Measurements from ENCODE around the gene CIP2A. TPM values are rescaled to one million over a fixed set of nuclear protein-coding genes. Genes with fewer than 3 reads are reported as not detected.

The CIP2A gene
- total and polyA plus RNA-seq, 2 experiments from 2014 or later, result 48.1 to 63.5 TPM

GRCh38 chr3:108528459-108529252, 60.6 kb downstream of the CIP2A start:
- Histone ChIP-seq H3K4me1 (ENCODE audit: insufficient read depth) (peaks cover 6% of the 10 kb centered on the region), H3K27me3 (ENCODE audit: insufficient read depth) (no peaks in the 10 kb centered on the region), H3K79me2 (replicated peaks; ENCODE audit: insufficient read depth) (no peaks in the 10 kb centered on the region), H3F3A (replicated peaks; ENCODE audit: low read depth) (no peaks in the 10 kb centered on the region), H3K4me2 (no peak overlapping the region), H4K20me1 (replicated peaks; ENCODE audit: insufficient read depth) (no peaks in the 10 kb centered on the region), H3K27ac (ENCODE audit: low read depth) (no peak overlapping the region), H3K9me2 (ENCODE audit: insufficient read depth) (no peaks in the 10 kb centered on the region), H3K4me3 (no peak overlapping the region), H3K36me3 (ENCODE audit: insufficient read depth) (no peaks in the 10 kb centered on the region), H2AFZ (no peak overlapping the region)
- TF ChIP-seq NANOG (IDR thresholded peaks at IDR 0.05; ENCODE audit: borderline replicate concordance) (no peak), JUNB (IDR thresholded peaks at IDR 0.05; ENCODE audit: unreplicated experiment) (no peak), POLR2AphosphoS5 (IDR thresholded peaks at IDR 0.05; ENCODE audit: low read depth) (no peak), CREB1 (CRISPR knock-in tag; IDR thresholded peaks at IDR 0.05; ENCODE audit: low read depth) (no peak), EZH2 (IDR thresholded peaks at IDR 0.05; ENCODE audit: low read depth, unreplicated experiment) (no peak), ZNF462 (CRISPR knock-in tag; IDR thresholded peaks at IDR 0.05) (no peak)
- TF ChIP-seq, protein P1, sequence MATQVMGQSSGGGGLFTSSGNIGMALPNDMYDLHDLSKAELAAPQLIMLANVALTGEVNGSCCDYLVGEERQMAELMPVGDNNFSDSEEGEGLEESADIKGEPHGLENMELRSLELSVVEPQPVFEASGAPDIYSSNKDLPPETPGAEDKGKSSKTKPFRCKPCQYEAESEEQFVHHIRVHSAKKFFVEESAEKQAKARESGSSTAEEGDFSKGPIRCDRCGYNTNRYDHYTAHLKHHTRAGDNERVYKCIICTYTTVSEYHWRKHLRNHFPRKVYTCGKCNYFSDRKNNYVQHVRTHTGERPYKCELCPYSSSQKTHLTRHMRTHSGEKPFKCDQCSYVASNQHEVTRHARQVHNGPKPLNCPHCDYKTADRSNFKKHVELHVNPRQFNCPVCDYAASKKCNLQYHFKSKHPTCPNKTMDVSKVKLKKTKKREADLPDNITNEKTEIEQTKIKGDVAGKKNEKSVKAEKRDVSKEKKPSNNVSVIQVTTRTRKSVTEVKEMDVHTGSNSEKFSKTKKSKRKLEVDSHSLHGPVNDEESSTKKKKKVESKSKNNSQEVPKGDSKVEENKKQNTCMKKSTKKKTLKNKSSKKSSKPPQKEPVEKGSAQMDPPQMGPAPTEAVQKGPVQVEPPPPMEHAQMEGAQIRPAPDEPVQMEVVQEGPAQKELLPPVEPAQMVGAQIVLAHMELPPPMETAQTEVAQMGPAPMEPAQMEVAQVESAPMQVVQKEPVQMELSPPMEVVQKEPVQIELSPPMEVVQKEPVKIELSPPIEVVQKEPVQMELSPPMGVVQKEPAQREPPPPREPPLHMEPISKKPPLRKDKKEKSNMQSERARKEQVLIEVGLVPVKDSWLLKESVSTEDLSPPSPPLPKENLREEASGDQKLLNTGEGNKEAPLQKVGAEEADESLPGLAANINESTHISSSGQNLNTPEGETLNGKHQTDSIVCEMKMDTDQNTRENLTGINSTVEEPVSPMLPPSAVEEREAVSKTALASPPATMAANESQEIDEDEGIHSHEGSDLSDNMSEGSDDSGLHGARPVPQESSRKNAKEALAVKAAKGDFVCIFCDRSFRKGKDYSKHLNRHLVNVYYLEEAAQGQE (IDR thresholded peaks at IDR 0.05; ENCODE audit: unreplicated experiment), result no peak
- peaks cover 11% of the 10 kb centered on the region; the same call in 2 of the 3 replicates for H3K4me1 Mint-ChIP-seq
- ATAC-seq, result no peak
- DNase-seq (ENCODE audit: low spot score), result no peak
- no peak overlapping the region for H3K27ac Mint-ChIP-seq
- no peaks in the 10 kb centered on the region for H3K9me3 Mint-ChIP-seq
- no peaks in the 10 kb centered on the region for H3K36me3 Mint-ChIP-seq (ENCODE audit: low read depth)
- no peaks in the 10 kb centered on the region for H3K27me3 Mint-ChIP-seq (ENCODE audit: insufficient read depth, low read depth, poor library complexity)
- no peak overlapping the region for H3K4me3 Mint-ChIP-seq

All from GM23338 (cell line).